H1 (cell line): ENCODE data around the gene AAGAB. TPM values are rescaled to one million over a fixed set of nuclear protein-coding genes. Genes with fewer than 3 reads are reported as not detected.

Experiments
- CHD1 ChIP-seq: IDR thresholded peaks from 2 replicates; pipeline ENCODE4 v1.6.1; 2012; ENCODE audit warnings: low read depth, low read length, improper control_type of control experiment
- CHD7 ChIP-seq: fragments of 300-600 bp; sonication (generic); IDR thresholded peaks from 2 replicates; pipeline ENCODE4 v1.7.1; 2012; ENCODE audit warnings: low read length, moderate library complexity, mild to moderate bottlenecking, inconsistent platforms; ENCODE audit not compliant: insufficient replicate concordance
- CREB1 ChIP-seq: IDR thresholded peaks from 2 replicates; pipeline ENCODE4 v1.6.1; 2012; ENCODE audit warnings: inconsistent platforms
- EZH2 ChIP-seq: fragments of 200-600 bp; sonication (generic); IDR thresholded peaks from 2 replicates; pipeline ENCODE4 v1.7.1; 2012; ENCODE audit warnings: low read depth, mild to moderate bottlenecking, moderate library complexity, low read length, inconsistent platforms; ENCODE audit not compliant: severe bottlenecking
- GTF2F1 ChIP-seq: IDR thresholded peaks from 2 replicates; pipeline ENCODE4 v1.6.1; 2012; ENCODE audit warnings: low read depth, low read length, improper control_type of control experiment, borderline replicate concordance
- HDAC2 ChIP-seq, 2 experiments: fragments of 300-600 bp in 1 of 2; sonication (generic) in 1 of 2; IDR thresholded peaks; 2 replicates each; pipeline ENCODE4 v1.6.1; 2011 to 2012; ENCODE audit warnings: low read depth in 2 of 2, low read length in 2 of 2, mild to moderate bottlenecking in 2 of 2, moderate library complexity in 2 of 2, borderline replicate concordance in 1 of 2, inconsistent platforms in 1 of 2
- HDAC6 ChIP-seq: IDR thresholded peaks from one replicate; pipeline ENCODE4 v1.7.1; 2012; ENCODE audit warnings: low read depth, mild to moderate bottlenecking, inconsistent platforms, low read length, moderate library complexity
- YY1 ChIP-seq: IDR thresholded peaks from 2 replicates; pipeline ENCODE4 v1.6.1; 2011; ENCODE audit warnings: low read depth, mild to moderate bottlenecking, low read length
- polyA plus RNA-seq, 7 experiments: library from polyadenylated mRNA; depleted of rRNA in 3 of 7; stranded (reverse) in 5 of 7; unstranded in 2 of 7; fragments of >200 nt in 5 of 7; fragments of 200-250 nt in 2 of 7; gene quantifications; 1 replicate in 5 of 7; 2 replicates in 1 of 7; 4 replicates in 1 of 7; pipeline versions ENCODE4 v1.2.1 to v1.2.3, GENCODE V29; 2011 to 2013; ENCODE audit warnings: missing spikeins in 2 of 7, mixed read lengths in 2 of 7
- total RNA-seq: library from RNA; stranded (reverse); fragmentation: NEBNext Ultra II Directional; extraction: Animal tissue kit (Norgen Biotek cat#: 25700); gene quantifications from 2 replicates; pipeline ENCODE4 v1.2.1, GENCODE V29; 2021
- TF ChIP-seq, protein P1 (sequence below), 3 experiments: IDR thresholded peaks; 1 replicate in 2 of 3; 2 replicates in 1 of 3; pipeline versions ENCODE4 v1.5.1 to v1.6.1; 2011; ENCODE audit warnings: low read length in 3 of 3, mild to moderate bottlenecking in 3 of 3, inconsistent platforms in 2 of 3, low read depth in 1 of 3, moderate library complexity in 1 of 3; ENCODE audit not compliant: insufficient read depth in 1 of 3; ENCODE audit errors: control extremely low read depth in 1 of 3

The AAGAB gene
- total and polyA plus RNA-seq, 2 of the 8 experiments (the other 6 are each of a cell fraction or from before 2014, with no cell fraction given): 20.1 to 45.9 TPM

DNA sequence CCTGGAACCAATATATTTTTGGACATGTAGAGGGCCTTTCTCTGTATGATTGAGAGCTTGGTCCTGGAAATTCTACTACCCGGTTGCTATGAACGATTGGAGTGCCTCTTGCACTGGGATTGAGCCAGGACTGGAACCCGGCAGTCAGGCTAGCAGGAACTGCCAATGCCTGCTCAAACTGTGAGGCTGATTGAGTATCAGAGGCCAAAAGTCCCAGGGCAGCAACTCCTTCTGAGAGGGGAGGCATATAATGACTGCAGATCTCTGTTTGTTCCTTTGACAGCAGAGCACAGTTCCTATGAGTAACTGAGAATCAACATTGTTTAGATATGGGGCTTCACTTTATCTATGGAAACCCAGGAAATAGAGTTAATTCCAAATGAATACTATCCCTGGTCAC, 13.0 kb upstream of the AAGAB start (continued):
- TF ChIP-seq CHD7: no peak
- TF ChIP-seq EZH2: no peak
- TF ChIP-seq, protein P1, sequence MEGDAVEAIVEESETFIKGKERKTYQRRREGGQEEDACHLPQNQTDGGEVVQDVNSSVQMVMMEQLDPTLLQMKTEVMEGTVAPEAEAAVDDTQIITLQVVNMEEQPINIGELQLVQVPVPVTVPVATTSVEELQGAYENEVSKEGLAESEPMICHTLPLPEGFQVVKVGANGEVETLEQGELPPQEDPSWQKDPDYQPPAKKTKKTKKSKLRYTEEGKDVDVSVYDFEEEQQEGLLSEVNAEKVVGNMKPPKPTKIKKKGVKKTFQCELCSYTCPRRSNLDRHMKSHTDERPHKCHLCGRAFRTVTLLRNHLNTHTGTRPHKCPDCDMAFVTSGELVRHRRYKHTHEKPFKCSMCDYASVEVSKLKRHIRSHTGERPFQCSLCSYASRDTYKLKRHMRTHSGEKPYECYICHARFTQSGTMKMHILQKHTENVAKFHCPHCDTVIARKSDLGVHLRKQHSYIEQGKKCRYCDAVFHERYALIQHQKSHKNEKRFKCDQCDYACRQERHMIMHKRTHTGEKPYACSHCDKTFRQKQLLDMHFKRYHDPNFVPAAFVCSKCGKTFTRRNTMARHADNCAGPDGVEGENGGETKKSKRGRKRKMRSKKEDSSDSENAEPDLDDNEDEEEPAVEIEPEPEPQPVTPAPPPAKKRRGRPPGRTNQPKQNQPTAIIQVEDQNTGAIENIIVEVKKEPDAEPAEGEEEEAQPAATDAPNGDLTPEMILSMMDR (IDR thresholded peaks at IDR 0.05; ENCODE audit: control extremely low read depth in 1 of 3, insufficient read depth in 1 of 3, low read depth in 1 of 3, low read length in 3 of 3): no peak
- no peak for TF ChIP-seq HDAC2 (IDR thresholded peaks at IDR 0.05; ENCODE audit: borderline replicate concordance in 1 of 2, low read depth in 2 of 2, low read length in 2 of 2)
- no peak for TF ChIP-seq YY1
- no peak for TF ChIP-seq CHD1
- no peak for TF ChIP-seq HDAC6
- no peak for TF ChIP-seq CREB1
- no peak for TF ChIP-seq GTF2F1
